ENCODE measurements around the gene ANKRD30A.
"Not testable (repeated sequence)": the region's sequence is repeated elsewhere in the genome, so short reads cannot be mapped to it uniquely, and the experiment has no call there.

Gene ANKRD30A

GRCh38 chr10:37125191-37125732 is at the start of gene ANKRD30A:
ANKRD30A (plus strand) TSS chr10:37125598; CDS start chr10:37125788, 190 bp downstream.
- no peak for DNase-seq (ENCODE audit: low read depth)

GRCh38 chr10:37076083-37076482 is 49.3 kb upstream of the ANKRD30A start:
- not testable (repeated sequence) for DNase-seq (ENCODE audit: low read depth)

GRCh38 chr10:37095792-37096573 is 29.4 kb upstream of the ANKRD30A start:
- DNase-seq (ENCODE audit: low read depth): no peak

GRCh38 chr10:37101261-37101660 is 24.1 kb upstream of the ANKRD30A start:
- no peak for DNase-seq (ENCODE audit: low read depth)

- no peak for DNase-seq (ENCODE audit: low read depth)
Observed at GRCh38 chr10:37109000-37109399, 16.4 kb upstream of the ANKRD30A start.

- no peak for DNase-seq (ENCODE audit: low read depth)
Observed at GRCh38 chr10:37124532-37124931, 866 bp upstream of the ANKRD30A start.

GRCh38 chr10:37125921-37126320 is 523 bp downstream of the ANKRD30A start:
- no peak for DNase-seq (ENCODE audit: low read depth)

GRCh38 chr10:37146443-37146842 is 21.0 kb downstream of the ANKRD30A start:
- DNase-seq (ENCODE audit: low read depth): no peak

- not testable (repeated sequence) for DNase-seq (ENCODE audit: low read depth)
Observed at GRCh38 chr10:37162430-37162829, 37.0 kb downstream of the ANKRD30A start.

- not testable (repeated sequence) for DNase-seq (ENCODE audit: low read depth)
Observed at GRCh38 chr10:37171945-37172344, 46.5 kb downstream of the ANKRD30A start.

GRCh38 chr10:37178296-37178695 is 52.9 kb downstream of the ANKRD30A start:
- DNase-seq (ENCODE audit: low read depth): not testable (repeated sequence)

GRCh38 chr10:37182719-37183118 is 57.3 kb downstream of the ANKRD30A start:
- DNase-seq (ENCODE audit: low read depth): not testable (repeated sequence)

GRCh38 chr10:37206132-37206531 is 80.7 kb downstream of the ANKRD30A start:
- DNase-seq (ENCODE audit: low read depth): no peak

GRCh38 chr10:37220866-37221265 is 95.5 kb downstream of the ANKRD30A start:
- no peak for DNase-seq (ENCODE audit: low read depth)

- no peak for DNase-seq (ENCODE audit: low read depth)
Observed at GRCh38 chr10:37222046-37222445, 96.6 kb downstream of the ANKRD30A start.

GRCh38 chr10:37225163-37225562 is 99.8 kb downstream of the ANKRD30A start:
- no peak for DNase-seq (ENCODE audit: low read depth)

- DNase-seq (ENCODE audit: low read depth): no peak
Observed at GRCh38 chr10:37226524-37226923, 101.1 kb downstream of the ANKRD30A start.

GRCh38 chr10:37234692-37235091 is 109.3 kb downstream of the ANKRD30A start:
- DNase-seq (ENCODE audit: low read depth): no peak

GRCh38 chr10:37236093-37236492 is 110.7 kb downstream of the ANKRD30A start:
- no peak for DNase-seq (ENCODE audit: low read depth)

GRCh38 chr10:37240223-37240622 is 114.8 kb downstream of the ANKRD30A start:
- DNase-seq (ENCODE audit: low read depth): no peak

- no peak for DNase-seq (ENCODE audit: low read depth)
Observed at GRCh38 chr10:37246637-37247036, 121.2 kb downstream of the ANKRD30A start.

GRCh38 chr10:37255837-37256236 is 130.4 kb downstream of the ANKRD30A start:
- not testable (repeated sequence) for DNase-seq (ENCODE audit: low read depth)

- no peak for DNase-seq (ENCODE audit: low read depth)
Observed at GRCh38 chr10:37263304-37263703, 137.9 kb downstream of the ANKRD30A start.

- DNase-seq (ENCODE audit: low read depth): no peak
Observed at GRCh38 chr10:37268266-37268665, 142.9 kb downstream of the ANKRD30A start.
